NCI-H1930 (cell line): ENCODE data around the gene PKP3.

Experiments
- DNase-seq, 2 experiments: peaks; one replicate each; lab custom pipeline; 2025; lab: John Stamatoyannopoulos, UW

Gene PKP3

DNA sequence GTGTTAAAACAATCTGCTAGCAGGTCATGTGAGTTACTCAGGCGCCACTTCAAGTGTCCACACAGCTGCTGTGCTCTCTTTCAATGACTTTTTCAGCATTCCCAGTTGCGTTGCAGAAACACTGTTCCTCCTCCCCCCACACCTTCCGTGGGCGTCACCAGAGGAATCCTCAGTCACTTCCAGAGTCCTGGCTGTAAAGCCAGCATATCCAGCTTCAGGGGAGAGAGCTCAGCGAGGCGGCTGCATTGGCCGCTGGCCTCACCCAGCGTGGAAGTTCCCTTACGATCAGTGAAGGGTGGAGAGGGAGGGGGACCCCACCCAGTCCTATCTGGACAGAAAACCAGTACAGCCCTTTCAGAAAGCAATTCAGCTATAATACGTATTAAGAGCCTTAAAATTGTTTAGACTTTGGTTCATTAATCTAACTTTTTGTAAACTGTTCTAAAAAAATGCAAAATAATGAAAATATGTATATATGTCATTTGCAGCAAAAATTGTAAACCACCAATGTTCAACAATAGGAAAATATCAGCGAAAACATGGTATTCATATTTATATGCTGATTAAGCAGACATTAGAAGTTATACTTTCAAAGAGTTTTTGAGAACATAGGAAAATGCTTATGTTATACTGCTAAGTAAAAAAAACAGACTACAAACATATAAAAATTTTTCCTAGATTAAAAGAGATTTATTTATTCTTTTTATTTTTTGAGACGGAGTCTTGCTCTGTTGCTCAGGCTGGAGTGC, 50.6 kb downstream of the PKP3 start:
- no peak for DNase-seq

DNA sequence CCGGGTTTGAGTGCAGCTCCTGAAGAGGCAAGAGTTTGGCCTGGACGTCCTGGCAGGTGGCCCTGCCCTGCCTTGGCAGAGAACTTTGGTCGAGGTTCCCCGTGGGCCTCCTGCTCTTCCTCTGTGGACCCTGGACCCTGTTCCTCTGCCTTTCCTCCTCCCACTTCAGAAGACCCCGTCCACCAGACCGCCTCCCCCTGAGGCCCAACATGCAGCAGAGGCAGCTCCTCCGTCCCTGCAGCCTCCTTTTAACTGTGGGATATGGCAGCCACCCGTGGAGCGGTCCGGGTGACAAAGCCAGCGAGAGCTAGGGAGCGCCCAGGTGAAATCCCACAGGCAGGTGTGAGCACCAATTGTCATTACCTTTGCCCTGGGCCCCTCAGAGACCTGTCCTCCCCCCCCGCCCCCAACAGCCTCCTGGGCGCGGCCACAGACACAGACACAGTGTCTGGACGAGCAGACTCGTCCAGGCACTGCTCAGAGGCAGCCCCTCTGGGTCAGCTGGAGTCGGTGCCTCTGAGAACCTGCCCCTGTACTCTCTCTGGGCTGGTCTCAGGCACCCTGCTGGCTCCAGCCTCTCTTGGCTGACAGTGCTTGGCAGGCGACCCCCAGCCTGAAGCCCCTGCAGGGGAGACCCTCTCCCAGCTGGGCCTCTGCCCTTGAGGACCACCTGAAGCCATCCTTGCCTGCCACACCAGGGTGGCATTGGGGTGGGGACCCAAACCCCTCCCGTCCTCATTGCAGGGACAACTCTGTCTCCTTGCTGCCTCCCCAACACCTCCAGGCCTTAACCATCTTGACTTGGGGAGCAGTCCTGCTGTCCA, 52.0 kb downstream of the PKP3 start:
- DNase-seq = no peak

DNA sequence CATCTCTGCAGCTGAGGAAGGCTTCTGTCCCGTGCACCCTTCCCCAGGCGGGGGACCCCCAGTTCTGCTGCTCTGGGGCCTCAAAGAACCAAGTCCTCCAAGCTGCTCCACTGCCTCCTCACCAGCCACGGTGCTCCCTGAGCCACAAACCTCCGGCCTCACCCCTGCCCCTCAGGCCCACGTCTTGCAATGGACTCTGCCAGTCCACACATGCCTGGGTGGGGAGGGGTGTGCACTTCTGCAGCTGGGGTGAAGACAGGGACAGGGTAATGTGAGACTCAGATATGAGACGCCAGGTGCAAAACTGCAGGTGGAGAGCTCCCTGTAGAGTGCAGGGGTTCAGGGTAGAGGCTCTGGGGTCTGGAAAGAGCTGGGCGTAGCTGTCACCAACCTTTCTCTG, 52.9 kb downstream of the PKP3 start:
- DNase-seq = no peak

- peak; percentile 98 to 99 for DNase-seq
Observed at GRCh38 chr11:447923-448731, 54.1 kb downstream of the PKP3 start.

DNA sequence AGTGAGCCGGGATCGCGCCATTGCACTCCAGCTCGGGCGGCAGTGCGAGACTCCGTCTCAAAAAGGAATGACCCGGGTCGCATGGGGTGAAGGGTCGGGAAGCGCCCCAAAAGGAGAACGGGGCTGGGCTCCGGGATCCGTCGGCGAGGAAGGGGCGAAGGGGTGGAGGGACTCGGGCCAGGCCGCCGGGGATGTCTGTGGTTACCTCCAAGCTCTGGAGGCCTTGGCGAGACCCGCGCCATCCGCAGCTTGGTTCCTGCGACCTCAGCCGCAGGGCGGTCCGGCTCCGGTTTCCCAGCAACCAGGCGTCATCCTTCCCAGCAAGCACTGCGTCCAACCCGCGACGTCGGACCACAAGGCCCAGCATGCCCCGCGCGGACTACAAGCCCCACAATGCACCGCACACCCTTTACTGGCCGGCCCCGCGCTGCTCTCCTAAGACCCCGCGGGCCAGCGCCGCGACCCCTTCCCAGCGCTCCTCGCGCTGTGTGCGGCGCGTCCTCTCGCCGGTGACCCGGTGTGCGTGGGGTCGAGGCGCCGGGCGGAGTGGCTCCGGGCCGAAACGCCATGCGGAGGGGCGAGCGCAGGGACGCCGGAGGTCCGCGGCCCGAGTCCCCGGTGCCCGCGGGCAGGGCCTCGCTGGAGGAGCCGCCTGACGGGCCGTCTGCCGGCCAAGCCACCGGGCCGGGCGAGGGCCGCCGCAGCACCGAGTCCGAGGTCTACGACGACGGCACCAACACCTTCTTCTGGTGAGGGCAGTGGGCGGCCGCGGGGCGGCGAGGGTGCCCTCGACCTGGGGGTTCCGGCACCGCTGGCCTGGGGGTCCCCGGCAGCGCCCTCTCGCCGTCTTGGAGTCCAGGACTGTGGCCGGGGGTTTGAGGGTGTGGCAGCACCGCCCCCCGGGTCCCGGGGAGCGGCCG, 56.1 kb downstream of the PKP3 start, which contains the start of gene PTDSS2:
PTDSS2 (plus strand) TSS at position 391 of the 920 bp plus-strand sequence; CDS start at position 568, 177 bp downstream.
- DNase-seq = peak; percentile 99

- DNase-seq = peak; percentile 43 to 53
Observed at GRCh38 chr11:450809-451451, 56.9 kb downstream of the PKP3 start.

GRCh38 chr11:451738-452137, 57.7 kb downstream of the PKP3 start:
- no peak for DNase-seq

DNA sequence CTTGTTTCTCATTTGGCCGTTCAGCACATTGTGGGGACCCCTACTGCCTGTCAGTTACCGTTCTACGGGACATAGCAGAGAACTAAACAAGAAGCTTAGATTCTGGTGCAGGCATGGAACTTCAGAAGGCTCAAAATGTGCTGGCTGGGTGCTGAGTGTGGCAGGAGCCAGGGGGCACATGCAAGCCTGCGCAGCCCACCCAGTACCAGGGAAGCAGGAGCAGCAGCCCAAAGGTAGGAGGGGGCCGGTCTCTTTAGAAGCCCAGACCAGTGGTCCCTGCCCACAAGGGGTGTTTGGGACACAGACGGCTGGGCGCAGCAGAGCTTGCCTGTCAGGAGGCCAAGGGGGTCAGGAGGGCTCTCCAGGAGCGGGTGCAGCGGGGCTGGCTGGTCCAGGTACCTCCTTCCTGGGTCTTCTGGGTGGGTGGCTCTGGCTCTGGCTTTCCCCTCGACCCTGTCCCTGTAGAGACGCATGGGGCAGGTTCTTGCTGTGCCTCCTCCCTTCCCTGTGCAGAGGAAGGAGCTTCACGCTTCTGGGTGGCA, 58.3 kb downstream of the PKP3 start:
- no peak for DNase-seq

DNA sequence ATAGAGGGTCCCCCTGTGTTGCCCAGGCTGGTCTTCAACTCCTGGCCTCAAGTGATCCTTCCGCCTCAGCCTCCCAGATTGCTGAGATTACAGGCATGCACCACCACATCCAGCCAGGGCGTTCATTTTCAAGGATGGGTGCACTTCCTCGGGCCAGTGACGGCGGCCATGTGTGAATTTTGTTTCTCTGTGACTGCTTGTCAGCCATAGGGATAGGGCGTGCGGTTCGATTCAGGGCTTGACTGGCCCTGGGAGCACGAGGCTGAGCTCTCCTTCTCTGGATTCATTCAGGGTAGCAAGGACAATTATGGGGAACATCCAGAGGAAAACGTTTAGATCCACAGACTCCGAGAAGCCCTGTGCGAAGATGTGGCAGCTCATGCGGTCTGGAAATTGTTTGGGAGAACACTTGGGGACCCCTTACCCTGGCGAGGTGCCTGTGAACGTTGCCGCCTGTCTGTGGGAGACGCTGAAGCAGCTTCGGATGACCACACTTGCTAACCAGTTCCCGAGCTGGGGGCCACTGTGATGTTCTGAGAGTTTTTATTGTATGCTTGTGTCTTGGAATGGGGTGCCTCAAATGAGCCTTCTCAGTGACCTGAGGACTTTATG, 59.0 kb downstream of the PKP3 start:
- DNase-seq = no peak

- DNase-seq = no peak
Observed at GRCh38 chr11:453564-453963, 59.6 kb downstream of the PKP3 start.

- no peak for DNase-seq
Observed at GRCh38 chr11:454043-454442, 60.0 kb downstream of the PKP3 start.
